Cerebellar cortex (tissue), 1 donor: ENCODE results near the gene GDAP2.
A peak's percentile ranks its signal among the peaks of the same experiment; 100 is the strongest.

ENCODE experiments used
- DNase-seq: peaks from one replicate; pipeline ENCODE4 v3.0.0-alpha.2; 2015; ENCODE audit warnings: low spot score

GDAP2 gene

DNA sequence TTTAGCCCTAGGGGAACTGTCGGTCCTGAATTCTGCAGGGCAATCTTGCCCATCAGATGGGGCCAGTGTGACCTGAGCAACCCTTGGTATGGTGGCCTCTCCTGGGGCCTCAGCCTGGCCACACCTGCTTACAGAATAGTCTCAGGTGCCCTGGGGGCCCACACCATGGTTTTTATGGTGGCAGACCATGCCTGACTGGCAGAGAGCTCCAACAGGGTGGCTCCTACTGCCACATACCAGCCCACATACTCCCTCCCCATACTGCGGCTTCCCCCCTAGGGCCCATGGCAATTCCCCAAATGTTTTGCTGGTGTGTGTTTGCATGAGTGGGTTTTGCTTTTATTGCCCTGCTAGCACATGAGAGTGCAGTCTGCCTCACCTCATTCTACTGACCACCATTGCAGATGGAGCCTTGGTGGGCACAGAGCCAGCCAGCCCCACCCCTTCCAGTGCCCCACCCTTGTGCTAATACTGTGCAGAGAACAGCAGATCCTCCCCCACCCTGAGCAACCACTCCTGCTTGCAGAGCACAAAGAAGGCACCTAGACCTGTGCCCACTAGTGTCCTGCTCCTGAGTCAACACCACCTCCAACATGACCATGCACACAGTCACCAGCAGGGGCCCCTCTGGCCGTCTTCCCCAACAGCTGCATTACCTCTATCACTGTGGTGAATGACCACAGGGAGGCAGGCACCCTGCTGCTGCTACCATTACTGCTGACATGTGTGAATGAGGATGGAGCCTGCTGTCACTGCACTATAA is 86.8 kb downstream of the GDAP2 start:
- no peak for DNase-seq

DNA sequence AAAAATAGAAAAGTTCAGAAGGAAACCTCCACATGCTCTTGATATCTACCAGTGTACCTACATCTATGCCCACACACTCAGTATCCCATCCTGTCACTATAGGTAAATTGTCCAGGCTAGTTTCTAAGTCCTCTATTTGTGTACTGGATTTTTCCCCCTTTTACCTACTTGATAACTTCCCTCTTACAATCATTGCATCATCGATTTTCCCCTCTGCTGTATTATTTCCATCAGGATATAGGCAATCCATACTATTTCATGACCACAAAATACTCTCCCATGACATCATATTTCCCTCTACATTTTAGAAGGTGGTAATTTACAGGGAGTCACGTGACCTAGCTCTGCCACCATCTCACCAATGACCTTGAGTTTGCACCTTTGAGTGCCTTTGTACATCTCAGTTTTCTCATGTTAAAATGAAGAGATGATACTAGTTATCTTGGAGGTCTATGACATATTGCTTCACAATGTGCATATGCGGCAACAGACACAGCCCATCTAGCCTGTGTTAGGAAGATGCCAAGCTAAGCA is 88.2 kb downstream of the GDAP2 start:
- DNase-seq = no peak

DNA sequence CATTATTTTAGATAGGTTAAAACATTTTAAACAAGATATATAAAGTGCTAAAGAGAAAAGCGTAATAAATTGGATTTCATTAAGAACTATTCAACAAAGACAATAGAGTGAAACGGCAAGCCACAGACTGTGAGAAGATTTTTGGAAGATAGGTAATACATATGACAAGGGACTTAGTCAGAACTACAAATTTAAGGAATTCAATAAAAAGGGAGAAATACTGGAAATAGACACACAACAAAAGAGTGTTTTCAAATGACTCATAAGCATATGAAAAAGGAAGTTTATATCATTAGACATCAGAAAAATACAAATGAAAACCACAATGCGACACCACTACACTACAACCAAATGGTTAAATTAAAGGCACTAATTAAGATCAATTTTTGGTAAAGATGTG is 90.5 kb downstream of the GDAP2 start:
- no peak for DNase-seq

DNA sequence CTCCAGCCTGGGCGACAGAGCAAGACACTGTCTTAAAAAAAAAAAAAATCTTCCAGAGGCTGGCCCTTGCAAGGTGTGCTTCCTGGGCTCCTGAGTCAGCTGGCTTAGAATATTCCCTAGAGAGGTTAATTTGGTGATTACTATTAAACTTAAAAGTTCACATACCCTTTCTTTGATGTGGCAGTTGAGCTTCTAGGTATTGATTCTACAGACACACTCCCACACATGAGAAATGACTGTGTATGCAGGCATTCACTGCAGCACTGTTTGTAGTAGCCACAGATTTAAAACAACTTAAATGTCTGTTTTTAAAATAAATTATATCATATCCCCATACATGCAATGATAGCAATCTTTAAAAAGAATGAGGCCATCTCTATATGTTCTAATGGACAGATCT is 93.4 kb downstream of the GDAP2 start:
- no peak for DNase-seq

DNA sequence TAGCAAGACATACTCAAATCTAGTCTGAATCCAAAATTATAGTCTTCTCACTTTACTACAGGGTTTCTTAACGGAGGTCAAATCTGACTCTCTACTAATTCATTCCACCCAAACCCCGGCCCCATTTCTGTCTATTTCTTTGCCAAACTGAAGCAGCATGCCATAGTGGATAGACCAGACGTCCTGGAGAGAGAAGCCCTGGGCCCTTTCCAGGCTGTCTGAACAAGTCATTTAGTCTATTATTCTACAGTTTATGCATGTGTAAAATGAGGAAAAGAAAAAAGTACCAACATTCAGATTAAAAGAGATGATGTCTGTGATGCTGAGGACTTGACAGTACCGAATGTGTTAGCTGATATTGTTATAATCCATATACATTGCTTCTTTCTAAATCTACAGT is 95.0 kb downstream of the GDAP2 start:
- peak; percentile 47 for DNase-seq

GRCh38 chr1:117832453-117832852 is 97.0 kb downstream of the GDAP2 start:
- DNase-seq = no peak

DNA sequence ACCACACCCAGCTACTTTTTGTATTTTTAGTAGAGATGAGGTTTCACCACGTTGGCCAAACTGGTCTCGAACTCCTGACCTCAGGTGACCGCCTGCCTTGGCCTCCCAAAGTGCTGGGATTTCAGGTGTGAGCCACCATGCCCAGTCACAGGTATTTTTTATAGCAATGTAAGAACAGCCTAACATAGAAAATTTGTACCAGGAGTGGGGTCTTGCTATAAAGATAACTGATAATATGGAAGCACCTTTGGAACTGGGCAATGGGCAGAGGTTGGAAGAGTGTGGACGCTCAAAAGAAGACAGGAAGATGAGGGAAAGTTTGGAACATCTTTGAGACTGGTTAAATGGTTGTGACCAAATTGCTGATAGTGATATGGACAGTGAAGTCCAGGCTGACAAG is 99.2 kb downstream of the GDAP2 start:
- no peak for DNase-seq

- no peak for DNase-seq
These were observed 101.2 kb downstream of the GDAP2 start for GRCh38 chr1:117828201-117828600.

- DNase-seq = no peak
These were observed 102.8 kb downstream of the GDAP2 start for GRCh38 chr1:117826540-117827078.

GRCh38 chr1:117826119-117826518 is 103.3 kb downstream of the GDAP2 start:
- no peak for DNase-seq

GRCh38 chr1:117825414-117825813 is 104.0 kb downstream of the GDAP2 start:
- peak; percentile 29 for DNase-seq

DNA sequence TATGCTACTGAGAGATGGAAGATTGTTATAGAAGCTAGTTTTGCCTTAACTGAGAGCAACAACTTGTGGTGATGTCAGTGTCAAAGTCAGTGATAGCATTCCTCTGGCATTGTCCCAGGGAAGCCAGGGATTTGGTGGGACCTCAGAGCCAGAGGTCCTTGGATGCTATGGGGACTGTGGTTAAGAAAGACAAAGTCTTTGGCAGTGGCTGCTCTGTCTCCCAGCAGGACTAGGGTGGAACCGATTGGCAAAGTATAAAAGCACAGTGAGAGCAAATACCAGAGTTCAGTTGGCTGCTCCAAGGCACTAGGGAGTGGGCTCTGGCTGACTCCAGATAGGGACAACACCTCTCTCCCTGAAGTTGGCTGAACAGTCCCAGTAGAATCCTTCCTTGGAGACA is 104.8 kb downstream of the GDAP2 start:
- no peak for DNase-seq

GRCh38 chr1:117821774-117822482 is 107.5 kb downstream of the GDAP2 start:
- no peak for DNase-seq

GRCh38 chr1:117821382-117821755 is 108.1 kb downstream of the GDAP2 start:
- no peak for DNase-seq

GRCh38 chr1:117820694-117821381 is 108.6 kb downstream of the GDAP2 start:
- no peak for DNase-seq

DNA sequence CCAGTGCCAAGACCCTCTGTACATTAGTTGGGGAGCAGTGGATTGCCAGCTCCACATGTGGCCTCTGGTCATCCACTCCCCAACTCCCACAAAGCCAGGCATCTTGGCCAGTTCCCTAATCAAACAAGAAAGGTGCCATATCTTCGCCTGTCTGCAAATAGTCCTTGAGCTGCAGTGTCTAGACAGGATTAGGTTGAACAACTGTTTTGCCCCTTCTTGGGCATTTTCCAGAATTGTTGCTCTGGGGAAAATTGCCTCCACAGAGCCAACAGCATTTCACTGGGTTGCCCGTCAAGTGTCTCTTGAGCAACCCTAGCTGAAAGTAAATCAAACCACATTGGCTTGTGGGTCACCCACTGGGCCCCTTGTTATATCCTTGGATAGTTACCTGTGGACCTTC is 109.3 kb downstream of the GDAP2 start:
- no peak for DNase-seq

DNA sequence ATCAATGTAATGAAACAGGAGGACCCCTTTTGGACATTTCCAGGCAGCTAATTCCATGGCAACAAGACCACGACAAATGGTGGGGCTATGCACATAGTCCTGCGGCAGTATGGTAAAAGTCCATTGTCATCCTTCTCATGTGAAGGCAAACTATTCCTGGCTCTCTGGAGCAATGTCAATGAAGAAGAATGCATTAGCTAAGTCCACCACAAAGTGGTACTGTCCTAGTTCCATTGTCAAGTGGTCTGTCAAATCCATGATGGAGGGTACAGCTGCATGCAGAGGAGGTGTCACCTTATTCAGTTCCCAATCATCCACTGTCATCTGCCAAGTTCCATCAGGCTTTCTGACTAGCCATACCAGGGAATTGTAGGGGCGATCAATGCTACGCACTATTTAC is 110.1 kb downstream of the GDAP2 start:
- DNase-seq = no peak

GRCh38 chr1:117818456-117818855 is 111.0 kb downstream of the GDAP2 start:
- DNase-seq = no peak

GRCh38 chr1:117817629-117818028 is 111.8 kb downstream of the GDAP2 start:
- DNase-seq = peak; percentile 98

DNA sequence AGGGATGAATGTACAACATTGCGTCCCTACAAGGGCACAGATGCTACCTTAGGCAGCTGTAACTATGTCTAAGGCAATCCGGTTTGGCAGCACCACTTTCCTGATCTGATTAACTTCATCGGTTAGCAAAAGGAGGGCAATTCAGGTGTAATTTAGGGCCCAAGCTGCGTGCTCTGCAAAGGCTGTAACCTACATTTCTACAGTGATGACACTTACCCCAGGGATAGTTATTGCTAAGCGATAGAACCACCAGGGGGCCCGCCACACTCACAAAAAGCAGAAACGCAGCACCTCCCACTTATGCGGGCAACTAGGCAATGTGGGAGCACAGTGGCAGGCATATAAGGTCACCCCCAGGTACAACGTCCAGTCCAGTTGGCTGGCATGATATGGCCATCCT is 113.5 kb downstream of the GDAP2 start:
- no peak for DNase-seq

- no peak for DNase-seq
These were observed 114.3 kb downstream of the GDAP2 start for GRCh38 chr1:117814856-117815797.
